Cardiac fibroblast (primary cell): ENCODE data around the gene FMOD.
A peak's percentile ranks its signal among the peaks of the same experiment; 100 is the strongest.

Experiments
- DNase-seq, 2 donors: peaks; one replicate each; pipeline versions ENCODE4 v3.0.0 to v3.0.0-alpha.2; 2010; ENCODE audit warnings: low read depth in 2 of 2
- H3K4me3 ChIP-seq, 2 donors: replicated peaks in 1 of 2; 1 replicate in 1 of 2; 2 replicates in 1 of 2; pipeline ENCODE4 v1.5.1; 2011; ENCODE audit warnings: low read depth in 2 of 2, low read length in 2 of 2, mild to moderate bottlenecking in 2 of 2, moderate library complexity in 1 of 2
- TF ChIP-seq, protein P1 (sequence below): IDR thresholded peaks from one replicate; pipeline ENCODE4 v1.5.1; 2011; ENCODE audit warnings: low read depth, mild to moderate bottlenecking, low read length, inconsistent platforms

Gene FMOD

GRCh38 chr1:203371288-203371687, 20.4 kb upstream of the FMOD start:
- no peak for DNase-seq
- no peak overlapping the region for H3K4me3 ChIP-seq
- TF ChIP-seq, protein P1, sequence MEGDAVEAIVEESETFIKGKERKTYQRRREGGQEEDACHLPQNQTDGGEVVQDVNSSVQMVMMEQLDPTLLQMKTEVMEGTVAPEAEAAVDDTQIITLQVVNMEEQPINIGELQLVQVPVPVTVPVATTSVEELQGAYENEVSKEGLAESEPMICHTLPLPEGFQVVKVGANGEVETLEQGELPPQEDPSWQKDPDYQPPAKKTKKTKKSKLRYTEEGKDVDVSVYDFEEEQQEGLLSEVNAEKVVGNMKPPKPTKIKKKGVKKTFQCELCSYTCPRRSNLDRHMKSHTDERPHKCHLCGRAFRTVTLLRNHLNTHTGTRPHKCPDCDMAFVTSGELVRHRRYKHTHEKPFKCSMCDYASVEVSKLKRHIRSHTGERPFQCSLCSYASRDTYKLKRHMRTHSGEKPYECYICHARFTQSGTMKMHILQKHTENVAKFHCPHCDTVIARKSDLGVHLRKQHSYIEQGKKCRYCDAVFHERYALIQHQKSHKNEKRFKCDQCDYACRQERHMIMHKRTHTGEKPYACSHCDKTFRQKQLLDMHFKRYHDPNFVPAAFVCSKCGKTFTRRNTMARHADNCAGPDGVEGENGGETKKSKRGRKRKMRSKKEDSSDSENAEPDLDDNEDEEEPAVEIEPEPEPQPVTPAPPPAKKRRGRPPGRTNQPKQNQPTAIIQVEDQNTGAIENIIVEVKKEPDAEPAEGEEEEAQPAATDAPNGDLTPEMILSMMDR = no peak

GRCh38 chr1:203369666-203370065, 18.7 kb upstream of the FMOD start:
- no peak for DNase-seq
- no peak overlapping the region for H3K4me3 ChIP-seq
- TF ChIP-seq, protein P1 = no peak

DNA sequence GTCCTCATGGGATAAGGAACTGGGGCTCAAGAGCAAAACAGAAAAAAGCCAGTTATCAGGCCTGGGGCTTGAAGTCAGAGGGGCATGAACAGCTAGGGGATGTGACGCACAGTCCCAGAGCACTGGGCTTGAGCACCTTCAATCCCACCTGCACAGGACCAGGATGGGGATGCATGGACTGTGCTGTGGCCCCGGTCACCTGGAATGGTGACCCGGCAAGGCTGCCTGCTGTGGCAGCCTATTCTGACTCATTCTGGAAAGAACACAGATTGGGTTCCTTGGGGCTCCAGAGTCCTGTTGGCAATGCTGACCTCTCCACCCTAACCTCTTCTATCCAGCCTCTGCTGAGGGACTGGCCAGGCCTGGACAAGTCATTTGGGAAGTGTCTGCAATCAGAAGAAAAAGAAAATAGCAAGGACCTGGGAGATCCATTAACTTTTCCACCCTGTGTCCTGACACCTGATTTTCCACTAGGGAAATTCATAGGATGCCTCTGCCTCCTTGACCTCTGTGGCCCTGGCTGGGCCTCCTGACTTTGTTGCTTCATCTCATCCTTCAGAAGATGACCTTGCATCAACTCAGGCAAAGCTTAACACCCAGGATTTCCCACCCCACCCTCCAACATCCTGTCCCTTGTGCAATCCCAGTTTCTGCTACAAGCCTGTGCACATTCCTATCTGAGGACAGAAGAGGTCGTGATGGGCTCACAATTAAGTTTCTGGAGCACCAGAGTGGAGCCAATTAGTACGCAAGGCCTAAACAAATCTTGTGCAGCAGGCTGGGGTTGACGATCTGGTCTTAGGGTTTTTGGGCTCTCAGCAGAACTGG, 17.9 kb upstream of the FMOD start:
- DNase-seq = peak; percentile 84 to 95
- no peak overlapping the region for H3K4me3 ChIP-seq
- TF ChIP-seq, protein P1 = peak; percentile 43

DNA sequence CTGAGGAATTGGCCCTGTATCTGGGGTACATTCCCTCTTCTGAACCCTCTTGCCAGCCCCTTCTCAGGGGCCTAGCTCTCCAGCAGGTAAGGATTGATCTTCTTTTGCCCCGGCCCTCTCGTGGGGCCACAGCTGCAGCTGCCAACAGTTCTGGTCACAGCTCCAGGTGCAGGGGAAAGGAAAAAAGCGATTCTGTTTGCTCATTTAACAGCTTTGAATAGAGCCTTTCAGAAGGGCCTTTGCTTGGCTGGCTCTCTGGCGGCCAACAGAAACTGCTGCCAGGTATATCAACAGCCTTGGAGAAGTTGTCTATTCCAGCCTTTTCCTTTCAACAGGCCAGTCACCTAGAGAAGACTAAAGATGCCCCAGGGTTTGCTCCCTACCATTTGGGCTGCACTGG, 16.1 kb upstream of the FMOD start:
- TF ChIP-seq, protein P1 = no peak
- no peak for DNase-seq
- no peak overlapping the region for H3K4me3 ChIP-seq

DNA sequence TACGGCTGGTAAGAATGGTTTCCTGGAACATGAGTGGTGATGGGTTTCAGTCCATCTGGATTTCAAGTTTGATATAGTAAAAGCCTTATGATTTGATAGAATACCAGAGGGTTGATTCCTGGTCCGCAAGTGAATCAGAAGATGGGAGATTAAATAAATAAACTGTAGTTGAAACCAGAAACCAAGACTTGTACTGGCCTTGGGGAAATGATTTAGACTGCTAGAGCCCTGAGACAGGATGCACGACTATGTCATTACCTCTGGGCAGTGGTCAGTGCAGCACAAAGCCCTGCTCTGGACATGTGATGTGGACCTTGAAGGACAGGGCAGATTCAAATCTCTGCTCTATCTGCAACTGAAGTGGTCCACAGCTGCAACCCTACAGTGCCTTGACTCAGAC, 15.6 kb upstream of the FMOD start:
- DNase-seq = no peak
- H3K4me3 ChIP-seq = no peak overlapping the region
- TF ChIP-seq, protein P1 = no peak

DNA sequence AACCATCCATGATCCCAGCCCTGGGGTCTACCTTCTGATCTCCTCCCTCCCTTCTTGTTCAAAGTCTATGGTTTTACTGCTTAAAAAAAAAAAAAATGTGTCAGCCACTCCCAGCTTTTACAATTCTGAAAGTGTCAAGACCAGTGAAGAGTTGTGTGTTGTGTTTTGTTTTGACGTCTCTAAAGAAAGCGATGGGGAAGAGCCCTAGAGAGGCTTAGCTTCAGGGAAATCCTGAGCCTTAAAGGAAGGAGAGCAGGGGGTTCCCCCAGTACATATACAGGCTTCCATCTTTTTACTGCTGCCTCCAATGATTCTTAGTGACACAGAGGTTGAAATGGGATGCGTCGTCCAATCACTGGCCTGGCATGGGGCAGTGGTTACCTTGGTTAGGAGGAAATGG, 13.9 kb upstream of the FMOD start:
- TF ChIP-seq, protein P1 = no peak
- no peak overlapping the region for H3K4me3 ChIP-seq
- no peak for DNase-seq
